ENCODE results near the gene LAIR1. TPM values are rescaled to one million over a fixed set of nuclear protein-coding genes. Genes with fewer than 3 reads are reported as not detected.

The LAIR1 gene
- total RNA-seq, 3 donors from 2014 or later: 4.7 to 6.1 (median 5.5) TPM

GRCh38 chr19:54309811-54310210 is 54.9 kb downstream of the LAIR1 start:
- no peaks in the 10 kb centered on the region for H3K36me3 Mint-ChIP-seq (ENCODE audit: insufficient read depth)

GRCh38 chr19:54307389-54308020 is 57.2 kb downstream of the LAIR1 start:
- DNase-seq: no peak
- Mint-ChIP-seq H3K4me3 (no peak overlapping the region), H3K9me3 (no peaks in the 10 kb centered on the region), H3K36me3 (ENCODE audit: insufficient read depth) (no peaks in the 10 kb centered on the region), H3K4me1 (ENCODE audit: low read depth) (peaks cover 22% of the 10 kb centered on the region), H3K27me3 (ENCODE audit: low read depth) (peaks cover 20% of the 10 kb centered on the region)
- no peak for ATAC-seq

More at GRCh38 chr19:54309811-54310210, 54.9 kb downstream of the LAIR1 start:
- H3K4me1 Mint-ChIP-seq (ENCODE audit: low read depth): peaks cover 9% of the 10 kb centered on the region
- no peak for DNase-seq
- peaks cover 30% of the 10 kb centered on the region for H3K27me3 Mint-ChIP-seq (ENCODE audit: low read depth)
- no peak overlapping the region for H3K4me3 Mint-ChIP-seq
- no peaks in the 10 kb centered on the region for H3K9me3 Mint-ChIP-seq
- no peak for ATAC-seq

GRCh38 chr19:54305141-54305540 is 59.6 kb downstream of the LAIR1 start:
- Mint-ChIP-seq H3K4me3 (no peak overlapping the region), H3K4me1 (ENCODE audit: low read depth) (peaks cover 22% of the 10 kb centered on the region), H3K27me3 (ENCODE audit: low read depth) (peaks cover 10% of the 10 kb centered on the region), H3K9me3 (no peaks in the 10 kb centered on the region), H3K36me3 (ENCODE audit: insufficient read depth) (no peaks in the 10 kb centered on the region)
- ATAC-seq (no peak), DNase-seq (no peak)

- no peak for ATAC-seq
- Mint-ChIP-seq H3K4me3 (no peak overlapping the region), H3K9me3 (no peaks in the 10 kb centered on the region)
These were observed 62.5 kb downstream of the LAIR1 start for GRCh38 chr19:54302257-54302656.

More at GRCh38 chr19:54302257-54302656, 62.5 kb downstream of the LAIR1 start:
- DNase-seq: no peak
- Mint-ChIP-seq H3K36me3 (ENCODE audit: insufficient read depth) (no peaks in the 10 kb centered on the region), H3K4me1 (ENCODE audit: low read depth) (peaks cover 22% of the 10 kb centered on the region), H3K27me3 (ENCODE audit: low read depth) (peaks cover 12% of the 10 kb centered on the region)

Other genes with a start within 250 kb of the LAIR1 start
- 10 to 100 TPM; 32.1 to 33.8 (median 33.0) TPM for gene TFPT, start 249.3 kb downstream of the LAIR1 start, total RNA-seq
- 100 to 1,000 TPM; 154 to 180 (median 161) TPM for gene PRPF31, start 249.2 kb downstream of the LAIR1 start, total RNA-seq
- gene CNOT3, start 227.2 kb downstream of the LAIR1 start, total RNA-seq: 100 to 1,000 TPM in 2 of 3 donors, 10 to 100 TPM in 1; 90.8 to 102 (median 100) TPM
- 1 to 10 TPM; 5.6 to 9.7 (median 9.2) TPM for gene LENG1, start 205.2 kb downstream of the LAIR1 start, total RNA-seq
- gene TMC4, start 191.8 kb downstream of the LAIR1 start, total RNA-seq: under 1 TPM; 0.63 to 0.98 (median 0.79) TPM
- gene MBOAT7, start 175.4 kb downstream of the LAIR1 start, total RNA-seq: 100 to 1,000 TPM in 2 of 3 donors, 10 to 100 TPM in 1; 96.3 to 122 (median 108) TPM
- 10 to 100 TPM; 22.7 to 29.1 (median 25.9) TPM for gene TSEN34, start 173.6 kb downstream of the LAIR1 start, total RNA-seq
- 1,000 to 10,000 TPM; 2,430 to 2,508 (median 2,489) TPM for gene RPS9, start 164.1 kb downstream of the LAIR1 start, total RNA-seq
- gene LILRB3, start 141.9 kb downstream of the LAIR1 start, total RNA-seq: not detected
- not detected for gene LILRA6, start 122.1 kb downstream of the LAIR1 start, total RNA-seq
- not detected for gene LILRB5, start 107.7 kb downstream of the LAIR1 start, total RNA-seq
- gene LILRB2, start 83.8 kb downstream of the LAIR1 start, total RNA-seq: not detected
- gene LILRA5, start 51.8 kb downstream of the LAIR1 start, total RNA-seq: not detected
- gene LILRA4, start 25.8 kb downstream of the LAIR1 start, total RNA-seq: not detected
- under 1 TPM in 1 of 3 donors, not detected in 2; 0.46 TPM for gene TTYH1, start 50.5 kb upstream of the LAIR1 start, total RNA-seq
- gene LENG8, start 84.3 kb upstream of the LAIR1 start, total RNA-seq: 100 to 1,000 TPM; 138 to 157 (median 145) TPM
- gene LENG9, start 98.8 kb upstream of the LAIR1 start, total RNA-seq: 1 to 10 TPM; 4.8 to 5.4 (median 5.2) TPM
- gene CDC42EP5, start 108.4 kb upstream of the LAIR1 start, total RNA-seq: under 1 TPM in 1 of 3 donors, not detected in 2; 0.30 TPM
- under 1 TPM; 0.35 to 0.76 (median 0.58) TPM for gene LAIR2, start 137.9 kb upstream of the LAIR1 start, total RNA-seq
- gene LILRA2, start 208.9 kb upstream of the LAIR1 start, total RNA-seq: not detected
- not detected for gene LILRA1, start 228.7 kb upstream of the LAIR1 start, total RNA-seq

All from activated T-cell treated with anti-CD3 and anti-CD28 coated beads, Interleukin-2, amount 50 U/mL, for 4 hours (primary cell).